ENCODE results near the gene SCOC. TPM values are rescaled to one million over a fixed set of nuclear protein-coding genes. Genes with fewer than 3 reads are reported as not detected.

SCOC gene
- total and polyA plus RNA-seq, 7 experiments from 2014 or later = 9.3 to 44.4 (median 23.3) TPM

DNA sequence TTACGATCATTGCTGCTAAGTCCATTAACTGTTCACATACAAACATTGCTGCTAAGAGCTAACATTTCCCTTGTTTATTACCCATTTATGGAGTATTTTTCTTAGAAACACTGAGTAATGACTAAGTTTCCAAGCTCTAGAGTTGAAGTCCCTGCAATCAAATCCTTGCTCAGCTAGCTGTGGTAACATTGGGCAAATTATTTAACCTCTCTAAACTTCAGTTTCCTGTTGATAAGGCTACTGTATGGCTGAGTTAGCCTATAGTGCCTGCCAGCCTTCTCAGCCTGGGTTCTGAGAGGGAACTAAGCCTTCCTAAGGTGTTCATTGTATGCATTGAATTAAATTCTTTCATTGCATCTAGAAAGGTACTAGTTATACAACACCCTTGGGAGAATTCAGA lies 15.2 kb upstream of the SCOC start:
- Mint-ChIP-seq H3K9me3 (no peaks in the 10 kb centered on the region), H3K4me1 (peaks cover 8 to 20% (median 12%) of the 10 kb centered on the region in 7 donors), H3K27ac (no peak overlapping the region), H3K27me3 (peaks cover 0 to 23% (median 0%) of the 10 kb centered on the region in 5 donors), H3K36me3 (no peaks in the 10 kb centered on the region), H3K4me3 (no peak overlapping the region)
- CTCF ChIA-PET = interaction anchor here (4.5 kb wide), 1 partner anchor 16 kb away, joined by 35 read pairs; the partner anchor contains the start of gene SCOC
- Histone ChIP-seq H3K9me3 (ENCODE audit: control insufficient read depth in 2 of 3, low read length in 3 of 3) (no peaks in the 10 kb centered on the region), H3K4me3 (ENCODE audit: low read length) (no peak overlapping the region), H3K27ac (ENCODE audit: low read depth, low read length) (no peak overlapping the region), H3K27me3 (ENCODE audit: control insufficient read depth in 2 of 2, insufficient read depth in 2 of 2, low read length in 2 of 2) (no peaks in the 10 kb centered on the region), H3K4me1 (ENCODE audit: control insufficient read depth in 2 of 2, insufficient read depth in 2 of 2, low read length in 2 of 2) (peaks cover 5 to 6% of the 10 kb centered on the region in 2 donors), H3K36me3 (ENCODE audit: control insufficient read depth in 2 of 3, insufficient read depth in 3 of 3, low read length in 3 of 3) (no peaks in the 10 kb centered on the region)
- ATAC-seq (no peak), DNase-seq (no peak)
- POLR2A ChIA-PET = no interaction called here
- intact Hi-C loops (cut with micrococcal nuclease) = loop anchor here in 1 of 2 donors (5.0 kb wide), 1 partner anchor 701 kb away; no protein-coding TSS in a partner anchor

DNA sequence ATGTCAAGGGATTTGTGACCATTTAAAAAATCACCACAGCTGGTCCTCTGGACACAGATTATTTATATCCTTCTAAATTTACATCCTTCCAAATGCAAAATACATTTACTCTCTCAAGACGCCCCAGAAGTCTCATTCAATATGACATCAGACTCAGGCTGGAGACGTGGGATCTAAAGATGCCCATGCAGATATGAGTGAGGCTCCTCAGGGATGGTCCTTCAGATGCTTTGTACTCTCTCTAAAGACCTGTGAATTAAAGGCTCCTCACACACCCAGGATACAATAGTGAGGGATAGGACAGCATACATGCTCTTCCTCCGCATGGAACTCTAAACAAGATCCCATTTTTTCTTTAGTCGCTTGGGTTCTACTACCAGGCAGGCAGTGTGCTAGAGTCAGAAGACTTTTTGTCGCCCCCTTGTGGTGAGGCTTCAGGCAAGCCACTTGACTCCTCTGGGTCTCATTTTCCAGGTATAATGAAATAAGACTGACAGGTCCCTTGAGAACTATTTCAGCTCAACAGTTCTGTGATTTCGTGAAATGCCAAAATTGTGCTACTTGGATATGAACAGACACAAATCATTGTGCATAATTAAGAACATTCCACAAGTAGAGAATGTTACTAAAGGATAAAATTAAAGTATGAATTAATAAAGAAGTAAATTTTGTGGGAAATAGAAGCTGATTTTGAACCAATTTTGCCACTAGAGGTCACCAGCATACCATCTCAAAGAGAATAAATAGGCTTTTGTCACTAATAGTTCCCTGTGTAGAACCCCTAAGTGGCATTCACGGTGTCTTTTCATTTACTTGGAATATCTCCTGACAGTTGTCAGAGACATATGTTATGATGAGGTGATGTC lies 13.7 kb upstream of the SCOC start:
- POLR2A ChIA-PET = no interaction called here
- H3K36me3 Mint-ChIP-seq = no peaks in the 10 kb centered on the region
- peaks cover 0 to 18% (median 0%) of the 10 kb centered on the region in 5 donors for H3K27me3 Mint-ChIP-seq
- H3K4me3 Mint-ChIP-seq = peak overlapping the region in 2 of 10 donors; percentile 20 to 43
- Histone ChIP-seq H3K27me3 (ENCODE audit: control insufficient read depth in 2 of 2, insufficient read depth in 2 of 2, low read length in 2 of 2) (no peaks in the 10 kb centered on the region), H3K27ac (ENCODE audit: low read depth, low read length) (no peak overlapping the region), H3K9me3 (ENCODE audit: control insufficient read depth in 2 of 3, low read length in 3 of 3) (no peaks in the 10 kb centered on the region), H3K4me1 (ENCODE audit: control insufficient read depth in 2 of 2, insufficient read depth in 2 of 2, low read length in 2 of 2) (no peaks in the 10 kb centered on the region), H3K4me3 (ENCODE audit: low read length) (no peak overlapping the region), H3K36me3 (ENCODE audit: control insufficient read depth in 2 of 3, insufficient read depth in 3 of 3, low read length in 3 of 3) (no peaks in the 10 kb centered on the region)
- DNase-seq = peak; percentile 42 to 80 (median 71)
- H3K9me3 Mint-ChIP-seq = no peaks in the 10 kb centered on the region
- peak overlapping the region in 1 of 9 donors; percentile 42 for H3K27ac Mint-ChIP-seq
- peak; percentile 95 for ATAC-seq
- intact Hi-C loops (cut with micrococcal nuclease) = loop anchor here (1.0 to 5.0 kb wide), 10 partner anchors 14 to 756 kb away; partner anchors contain the start of gene SCOC (in 2 of the 2)
- CTCF ChIA-PET = interaction anchor here (0.7 to 4.5 kb wide), 21 partner anchors 9 to 628 kb away, joined by 3 to 35 read pairs (median 4); partner anchors contain the start of gene SCOC
- H3K4me1 Mint-ChIP-seq = peaks cover 0 to 5% (median 3%) of the 10 kb centered on the region in 7 donors

DNA sequence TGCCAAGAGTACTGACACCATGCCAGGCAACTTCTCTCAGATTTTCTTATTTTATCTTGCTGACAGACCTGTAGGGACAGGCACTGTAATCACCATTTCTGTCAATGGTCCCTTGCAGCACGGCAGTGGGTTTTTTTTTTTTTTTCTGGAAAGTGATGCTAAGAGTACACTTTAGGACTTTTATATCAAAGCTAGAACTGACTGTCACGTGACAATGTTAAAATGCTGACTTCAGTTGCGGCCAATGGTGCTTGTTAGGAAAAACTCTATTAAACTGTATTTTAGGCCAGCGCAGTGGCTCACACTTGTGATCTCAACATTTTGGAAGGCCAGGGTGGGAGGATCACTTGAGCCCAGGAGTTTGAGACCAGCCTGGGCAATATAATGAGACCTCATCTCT lies 12.3 kb upstream of the SCOC start:
- DNase-seq = no peak
- Mint-ChIP-seq H3K36me3 (peaks cover 0 to 4% (median 0%) of the 10 kb centered on the region in 5 donors), H3K4me1 (peaks cover 0 to 4% (median 3%) of the 10 kb centered on the region in 7 donors), H3K27me3 (peaks cover 0 to 21% (median 0%) of the 10 kb centered on the region in 5 donors), H3K9me3 (no peaks in the 10 kb centered on the region), H3K4me3 (no peak overlapping the region), H3K27ac (no peak overlapping the region)
- Histone ChIP-seq H3K4me1 (ENCODE audit: control insufficient read depth in 2 of 2, insufficient read depth in 2 of 2, low read length in 2 of 2) (no peaks in the 10 kb centered on the region), H3K27ac (ENCODE audit: low read depth, low read length) (no peak overlapping the region), H3K36me3 (ENCODE audit: control insufficient read depth in 2 of 3, insufficient read depth in 3 of 3, low read length in 3 of 3) (no peaks in the 10 kb centered on the region), H3K4me3 (ENCODE audit: low read length) (no peak overlapping the region), H3K27me3 (ENCODE audit: control insufficient read depth in 2 of 2, insufficient read depth in 2 of 2, low read length in 2 of 2) (no peaks in the 10 kb centered on the region), H3K9me3 (ENCODE audit: control insufficient read depth in 2 of 3, low read length in 3 of 3) (no peaks in the 10 kb centered on the region)
- intact Hi-C loops (cut with micrococcal nuclease) = loop anchor here in 1 of 2 donors (5.0 kb wide), 1 partner anchor 491 kb away; no protein-coding TSS in a partner anchor
- ChIA-PET CTCF (interaction anchor here (2.3 to 4.5 kb wide), 4 partner anchors 8 to 248 kb away, joined by 8 to 35 read pairs (median 17); partner anchors contain the start of gene SCOC), POLR2A (interaction anchor here (1.8 kb wide), 1 partner anchor 12 kb away, joined by 4 read pairs; the partner anchor contains the start of gene SCOC)
- ATAC-seq = no peak

DNA sequence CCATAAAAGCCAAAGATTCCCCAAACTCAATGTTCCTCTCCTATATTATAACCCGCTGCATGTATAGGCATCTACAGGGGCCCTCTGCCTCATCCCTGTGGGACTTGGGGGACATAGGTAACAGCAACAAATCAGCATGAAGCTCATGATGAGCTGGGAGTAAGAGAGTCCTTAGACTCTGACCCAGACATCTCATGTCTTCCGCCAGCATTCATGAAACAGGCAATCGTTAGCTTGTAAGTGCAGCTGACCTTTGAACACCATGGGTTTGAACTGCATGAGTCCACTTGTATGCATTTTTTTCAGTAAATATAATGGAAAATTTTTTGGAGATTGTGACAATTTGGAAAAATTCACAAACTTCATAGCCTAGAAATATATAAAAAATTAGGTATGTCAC lies 10.4 kb upstream of the SCOC start:
- H3K27me3 Mint-ChIP-seq = peaks cover 0 to 10% (median 0%) of the 10 kb centered on the region in 5 donors
- ATAC-seq (no peak), DNase-seq (no peak)
- POLR2A ChIA-PET = interaction anchor here (2.0 kb wide), 1 partner anchor 10 kb away, joined by 4 read pairs; no protein-coding TSS in a partner anchor
- no peak overlapping the region for H3K27ac Mint-ChIP-seq
- H3K4me3 Mint-ChIP-seq = no peak overlapping the region
- CTCF ChIA-PET = interaction anchor here (1.0 to 1.2 kb wide), 2 partner anchors 10 to 11 kb away, joined by 3 to 4 read pairs; partner anchors contain the start of gene SCOC
- peaks cover 0 to 4% (median 0%) of the 10 kb centered on the region in 5 donors for H3K36me3 Mint-ChIP-seq
- Histone ChIP-seq H3K4me1 (ENCODE audit: control insufficient read depth in 2 of 2, insufficient read depth in 2 of 2, low read length in 2 of 2) (no peaks in the 10 kb centered on the region), H3K4me3 (ENCODE audit: low read length) (no peak overlapping the region), H3K36me3 (ENCODE audit: control insufficient read depth in 2 of 3, insufficient read depth in 3 of 3, low read length in 3 of 3) (no peaks in the 10 kb centered on the region), H3K27me3 (ENCODE audit: control insufficient read depth in 2 of 2, insufficient read depth in 2 of 2, low read length in 2 of 2) (no peaks in the 10 kb centered on the region), H3K9me3 (ENCODE audit: control insufficient read depth in 2 of 3, low read length in 3 of 3) (no peaks in the 10 kb centered on the region), H3K27ac (ENCODE audit: low read depth, low read length) (no peak overlapping the region)
- intact Hi-C loops (cut with micrococcal nuclease) = loop anchor here in 1 of 2 donors (5.0 kb wide), 1 partner anchor 489 kb away; no protein-coding TSS in a partner anchor
- H3K9me3 Mint-ChIP-seq = no peaks in the 10 kb centered on the region
- peaks cover 0 to 4% (median 3%) of the 10 kb centered on the region in 7 donors for H3K4me1 Mint-ChIP-seq

DNA sequence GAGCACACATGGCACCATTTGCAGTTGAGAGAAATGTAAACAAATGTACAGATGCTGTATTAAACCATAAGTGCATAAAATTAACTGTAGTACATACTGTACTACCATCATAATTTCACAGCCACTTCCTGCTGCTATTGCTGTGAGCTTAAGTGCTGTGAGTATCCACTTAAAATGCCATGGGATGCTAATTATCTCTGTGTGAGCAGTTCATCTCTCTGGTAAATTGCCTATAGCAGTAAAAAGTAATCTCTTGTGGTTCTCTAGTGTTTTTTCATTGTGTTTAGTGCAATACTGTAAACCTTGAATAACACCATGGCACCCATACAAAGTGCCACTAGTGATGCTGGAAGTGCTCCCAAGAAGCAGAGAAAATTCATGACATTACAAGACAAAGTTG lies 9.9 kb upstream of the SCOC start:
- peaks cover 0 to 10% (median 0%) of the 10 kb centered on the region in 5 donors for H3K27me3 Mint-ChIP-seq
- Histone ChIP-seq H3K4me1 (ENCODE audit: control insufficient read depth in 2 of 2, insufficient read depth in 2 of 2, low read length in 2 of 2) (no peaks in the 10 kb centered on the region), H3K4me3 (ENCODE audit: low read length) (no peak overlapping the region), H3K9me3 (ENCODE audit: control insufficient read depth in 2 of 3, low read length in 3 of 3) (no peaks in the 10 kb centered on the region), H3K27ac (ENCODE audit: low read depth, low read length) (no peak overlapping the region), H3K36me3 (ENCODE audit: control insufficient read depth in 2 of 3, insufficient read depth in 3 of 3, low read length in 3 of 3) (no peaks in the 10 kb centered on the region), H3K27me3 (ENCODE audit: control insufficient read depth in 2 of 2, insufficient read depth in 2 of 2, low read length in 2 of 2) (no peaks in the 10 kb centered on the region)
- ChIA-PET POLR2A (interaction anchor here (2.0 kb wide), 1 partner anchor 9 kb away, joined by 4 read pairs; no protein-coding TSS in a partner anchor), CTCF (interaction anchor here (0.6 to 1.2 kb wide), 3 partner anchors 9 to 697 kb away, joined by 3 to 4 read pairs (median 3); partner anchors contain the start of gene SCOC)
- intact Hi-C loops (cut with micrococcal nuclease) = loop anchor here in 1 of 2 donors (5.0 kb wide), 1 partner anchor 489 kb away; no protein-coding TSS in a partner anchor
- no peak overlapping the region for H3K27ac Mint-ChIP-seq
- ATAC-seq = no peak
- H3K4me3 Mint-ChIP-seq = no peak overlapping the region
- peaks cover 0 to 4% (median 0%) of the 10 kb centered on the region in 5 donors for H3K36me3 Mint-ChIP-seq
- H3K9me3 Mint-ChIP-seq = no peaks in the 10 kb centered on the region
- no peak for DNase-seq
- peaks cover 0 to 4% (median 3%) of the 10 kb centered on the region in 7 donors for H3K4me1 Mint-ChIP-seq

DNA sequence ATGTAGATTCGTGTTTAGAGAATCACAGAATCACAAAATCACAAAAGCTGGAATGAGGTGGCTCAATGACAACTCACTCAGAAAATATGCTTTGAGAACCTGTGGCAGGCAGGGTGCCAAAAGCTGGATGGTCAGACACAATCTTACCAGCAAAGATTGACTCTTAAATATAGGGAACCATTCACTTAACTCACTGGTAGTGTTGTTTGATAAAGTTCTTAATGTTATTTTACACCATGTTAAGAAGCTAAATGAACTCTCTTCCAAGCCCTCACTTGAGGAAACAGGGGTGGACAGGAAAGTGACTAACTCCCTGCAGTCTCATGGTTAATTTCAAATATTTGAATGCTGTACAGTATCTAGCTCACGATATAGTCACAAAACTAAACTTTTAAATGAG lies 5.7 kb upstream of the SCOC start:
- H3K4me3 Mint-ChIP-seq = no peak overlapping the region
- no peaks in the 10 kb centered on the region for H3K9me3 ChIP-seq (ENCODE audit: control insufficient read depth in 2 of 3, low read length in 3 of 3)
- peaks cover 0 to 4% (median 0%) of the 10 kb centered on the region in 5 donors for H3K36me3 Mint-ChIP-seq
- no peaks in the 10 kb centered on the region for H3K27me3 ChIP-seq (ENCODE audit: control insufficient read depth in 2 of 2, insufficient read depth in 2 of 2, low read length in 2 of 2)
- no peak for ATAC-seq
- H3K27ac Mint-ChIP-seq = no peak overlapping the region
- intact Hi-C loops (cut with micrococcal nuclease) = no loop called here
- POLR2A ChIA-PET = no interaction called here
- peaks cover 0 to 11% (median 8%) of the 10 kb centered on the region in 7 donors for H3K4me1 Mint-ChIP-seq
- no peak overlapping the region for H3K27ac ChIP-seq (ENCODE audit: low read depth, low read length)
- H3K27me3 Mint-ChIP-seq = peaks cover 0 to 20% (median 0%) of the 10 kb centered on the region in 5 donors
- no peaks in the 10 kb centered on the region for H3K9me3 Mint-ChIP-seq
- H3K4me3 ChIP-seq (ENCODE audit: low read length) = no peak overlapping the region
- peaks cover 0 to 6% of the 10 kb centered on the region in 2 donors for H3K4me1 ChIP-seq (ENCODE audit: control insufficient read depth in 2 of 2, insufficient read depth in 2 of 2, low read length in 2 of 2)
- CTCF ChIA-PET = no interaction called here
- DNase-seq = no peak
- H3K36me3 ChIP-seq (ENCODE audit: control insufficient read depth in 2 of 3, insufficient read depth in 3 of 3, low read length in 3 of 3) = no peaks in the 10 kb centered on the region

All from naive thymus-derived CD4-positive, alpha-beta T cell (primary cell).